ENCODE measurements around the gene TAS2R60. TPM values are rescaled to one million over a fixed set of nuclear protein-coding genes. Genes with fewer than 3 reads are reported as not detected.

Gene TAS2R60
- total RNA-seq, 1 experiment from 2014 or later = not detected

GRCh38 chr7:143492043-143492471 lies 48.8 kb downstream of the TAS2R60 start:
- no peak for DNase-seq
- H3K27me3 ChIP-seq (ENCODE audit: control insufficient read depth, insufficient read depth, low read length) = no peaks in the 10 kb centered on the region
- H3K4me3 ChIP-seq (ENCODE audit: insufficient read depth, low read depth, low read length) = no peak overlapping the region
- no peaks in the 10 kb centered on the region for H3K36me3 ChIP-seq (replicated peaks; ENCODE audit: control insufficient read depth, insufficient read depth, low read length)

GRCh38 chr7:143492799-143493739 lies 49.8 kb downstream of the TAS2R60 start:
- DNase-seq = no peak
- Histone ChIP-seq H3K36me3 (replicated peaks; ENCODE audit: control insufficient read depth, insufficient read depth, low read length) (no peaks in the 10 kb centered on the region), H3K4me3 (ENCODE audit: insufficient read depth, low read depth, low read length) (no peak overlapping the region), H3K27me3 (ENCODE audit: control insufficient read depth, insufficient read depth, low read length) (no peaks in the 10 kb centered on the region)

- Histone ChIP-seq H3K27me3 (ENCODE audit: control insufficient read depth, insufficient read depth, low read length) (no peaks in the 10 kb centered on the region), H3K36me3 (replicated peaks; ENCODE audit: control insufficient read depth, insufficient read depth, low read length) (no peaks in the 10 kb centered on the region), H3K4me3 (ENCODE audit: insufficient read depth, low read depth, low read length) (no peak overlapping the region)
- no peak for DNase-seq
Observed at GRCh38 chr7:143493751-143494150, 50.5 kb downstream of the TAS2R60 start.

Other genes with a start within 250 kb of the TAS2R60 start
- not detected in 2 replicates for gene TAS2R40, start 221.4 kb upstream of the TAS2R60 start, total RNA-seq (2014; rRNA removed; shearing (Covaris generic))
- gene GSTK1, start 180.0 kb upstream of the TAS2R60 start, total RNA-seq (2014; rRNA removed; shearing (Covaris generic)) = 51.8 and 51.9 TPM in 2 replicates
- 1.2 and 2.5 TPM in 2 replicates for gene TMEM139, start 158.5 kb upstream of the TAS2R60 start, total RNA-seq (2014; rRNA removed; shearing (Covaris generic))
- 12.2 and 13.1 TPM in 2 replicates for gene CASP2, start 155.1 kb upstream of the TAS2R60 start, total RNA-seq (2014; rRNA removed; shearing (Covaris generic))
- gene CLCN1, start 127.3 kb upstream of the TAS2R60 start, total RNA-seq (2014; rRNA removed; shearing (Covaris generic)) = 0.11 and 0.21 TPM in 2 replicates
- gene FAM131B, start 80.7 kb upstream of the TAS2R60 start, total RNA-seq (2014; rRNA removed; shearing (Covaris generic)) = 11.9 and 16.9 TPM in 2 replicates
- 84.6 and 97.1 TPM in 2 replicates for gene ZYX, start 62.1 kb upstream of the TAS2R60 start, total RNA-seq (2014; rRNA removed; shearing (Covaris generic))
- gene EPHA1, start 34.6 kb upstream of the TAS2R60 start, total RNA-seq (2014; rRNA removed; shearing (Covaris generic)) = 176 and 189 TPM in 2 replicates
- gene TAS2R41, start 34.4 kb downstream of the TAS2R60 start, total RNA-seq (2014; rRNA removed; shearing (Covaris generic)) = 0.10 TPM in 1 of 2 replicates, not detected in the other
- 0.28 and 1.7 TPM in 2 replicates for gene CTAGE15, start 128.3 kb downstream of the TAS2R60 start, total RNA-seq (2014; rRNA removed; shearing (Covaris generic))
- gene TCAF2, start 177.5 kb downstream of the TAS2R60 start, total RNA-seq (2014; rRNA removed; shearing (Covaris generic)) = 0.07 and 0.10 TPM in 2 replicates